BLaER1 treated with 17β-estradiol and CSF1 and Interleukin-3, amounts not matched to agents 10 nM and 100 nM (cell line): ENCODE results near the gene GMDS.
A peak's percentile ranks its signal among the peaks of the same experiment; 100 is the strongest.

ENCODE experiments used
- H3K27ac ChIP-seq, 11 experiments: shearing (Covaris generic); formaldehyde crosslinking; 2 replicates each; pipeline ENCODE4 v1.8.1; 2022
- H3K27me3 ChIP-seq, 11 experiments: shearing (Covaris generic); formaldehyde crosslinking; 2 replicates each; pipeline ENCODE4 v1.8.1; 2022
- H3K36me3 ChIP-seq, 11 experiments: shearing (Covaris generic); formaldehyde crosslinking; 2 replicates each; pipeline ENCODE4 v1.8.1; 2022
- H3K4me1 ChIP-seq, 10 experiments: shearing (Covaris generic); formaldehyde crosslinking; 2 replicates each; pipeline ENCODE4 v1.8.1; 2022
- H3K4me2 ChIP-seq, 11 experiments: shearing (Covaris generic); formaldehyde crosslinking; 2 replicates each; pipeline ENCODE4 v1.8.1; 2022
- H3K4me3 ChIP-seq, 10 experiments: shearing (Covaris generic); formaldehyde crosslinking; 2 replicates each; pipeline ENCODE4 v1.8.1; 2022
- H3K9ac ChIP-seq, 11 experiments: shearing (Covaris generic); formaldehyde crosslinking; 2 replicates each; pipeline ENCODE4 v1.8.1; 2022
- H3K9me3 ChIP-seq, 11 experiments: shearing (Covaris generic); formaldehyde crosslinking; replicated peaks in 1 of 11; 2 replicates each; pipeline ENCODE4 v1.8.1; 2022
- H4K20me1 ChIP-seq, 11 experiments: shearing (Covaris generic); formaldehyde crosslinking; 2 replicates each; pipeline ENCODE4 v1.8.1; 2022
- Cebpa-rat ChIP-seq, 11 experiments: shearing (Covaris generic); IDR thresholded peaks; 2 replicates each; pipeline ENCODE4 v1.8.1; 2022

Gene GMDS

DNA sequence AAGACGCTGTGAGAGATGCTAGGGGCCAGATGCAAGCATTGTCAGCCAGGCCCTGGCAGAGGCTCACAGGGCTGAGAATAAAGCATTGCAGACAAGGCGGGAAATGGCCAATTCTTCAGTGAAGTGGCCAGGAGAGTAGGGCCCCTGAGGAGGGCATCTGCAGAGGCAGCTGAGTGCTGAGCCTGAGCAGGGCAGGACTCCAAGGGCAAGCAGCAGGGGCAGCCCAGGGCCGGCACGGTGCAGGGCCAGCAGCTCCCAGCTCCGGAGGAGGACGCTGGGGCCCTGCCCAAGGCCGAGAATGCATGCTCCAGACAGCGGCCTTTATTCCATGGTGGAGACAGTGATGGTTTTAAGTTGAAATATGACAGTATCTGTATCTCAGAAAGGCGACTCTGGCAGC lies 330.2 kb downstream of the GMDS start:
- Histone ChIP-seq H3K36me3 (peaks cover 0 to 9% (median 0%) of the 10 kb centered on the region in 11 experiments; a peak in 3 of 22 replicates), H3K27ac (no peak overlapping the region), H4K20me1 (no peaks in the 10 kb centered on the region), H3K9ac (no peak overlapping the region), H3K4me2 (no peak overlapping the region), H3K4me1 (peaks cover 7 to 38% (median 26%) of the 10 kb centered on the region in 10 experiments), H3K9me3 (peaks cover 0 to 4% (median 0%) of the 10 kb centered on the region in 11 experiments; a peak in 1 of 22 replicates), H3K4me3 (no peak overlapping the region), H3K27me3 (no peaks in the 10 kb centered on the region)
- TF ChIP-seq Cebpa-rat (IDR thresholded peaks at IDR 0.05): no peak

DNA sequence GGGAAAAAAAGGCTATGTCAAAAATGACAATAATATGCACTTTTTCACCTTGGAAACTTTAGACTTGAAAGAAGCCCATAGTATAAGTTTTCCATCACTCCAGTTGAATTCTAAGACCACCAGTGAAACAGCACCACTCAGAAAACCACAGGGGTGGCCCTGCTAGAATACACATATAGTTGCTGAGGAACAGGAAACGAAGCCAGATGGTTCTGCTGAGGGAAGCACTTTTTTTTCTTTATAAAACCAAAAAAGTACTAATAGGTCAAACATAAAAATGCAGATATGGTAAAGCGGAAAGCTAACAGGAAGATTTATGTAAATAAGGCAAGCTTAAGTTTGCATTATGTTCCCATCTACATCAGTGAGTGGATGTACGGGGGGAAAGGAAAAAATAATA lies 331.8 kb downstream of the GMDS start:
- no peak overlapping the region for H3K9ac ChIP-seq
- no peak for TF ChIP-seq Cebpa-rat (IDR thresholded peaks at IDR 0.05)
- peak overlapping the region; percentile 13 to 80 (median 42); a peak in 19 of 22 replicates for H3K4me2 ChIP-seq

DNA sequence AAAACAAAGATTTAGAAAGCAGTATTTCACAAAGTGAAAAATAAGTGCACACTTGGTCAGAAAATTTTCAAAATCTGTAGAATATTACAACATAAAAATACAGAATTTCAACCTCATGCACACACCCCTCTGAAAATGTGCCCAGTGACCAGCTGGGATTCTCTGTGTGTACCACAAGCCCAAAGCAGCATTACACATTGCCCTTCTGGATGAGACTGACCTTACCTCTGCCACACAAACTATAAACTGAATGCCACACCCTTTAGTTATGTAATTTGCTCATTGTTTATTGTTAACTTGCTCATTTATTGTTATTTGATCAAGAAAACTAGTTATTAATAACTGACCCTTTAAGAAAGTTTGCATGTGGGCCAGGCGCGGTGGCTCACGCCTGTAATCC lies 332.7 kb downstream of the GMDS start:
- Histone ChIP-seq H3K9me3 (peaks cover 0 to 4% (median 0%) of the 10 kb centered on the region in 11 experiments; a peak in 1 of 22 replicates), H3K27ac (no peak overlapping the region)
- no peak for TF ChIP-seq Cebpa-rat (IDR thresholded peaks at IDR 0.05)

More for the DNA sequence above, 331.8 kb downstream of the GMDS start:
- no peaks in the 10 kb centered on the region for H4K20me1 ChIP-seq
- H3K9me3 ChIP-seq: peaks cover 0 to 4% (median 0%) of the 10 kb centered on the region in 11 experiments; a peak in 1 of 22 replicates
- peaks cover 0 to 15% (median 4%) of the 10 kb centered on the region in 11 experiments; a peak in 5 of 22 replicates for H3K36me3 ChIP-seq
- peaks cover 7 to 36% (median 22%) of the 10 kb centered on the region in 10 experiments for H3K4me1 ChIP-seq
- H3K27ac ChIP-seq: no peak overlapping the region
- H3K27me3 ChIP-seq: no peaks in the 10 kb centered on the region
- no peak overlapping the region for H3K4me3 ChIP-seq

DNA sequence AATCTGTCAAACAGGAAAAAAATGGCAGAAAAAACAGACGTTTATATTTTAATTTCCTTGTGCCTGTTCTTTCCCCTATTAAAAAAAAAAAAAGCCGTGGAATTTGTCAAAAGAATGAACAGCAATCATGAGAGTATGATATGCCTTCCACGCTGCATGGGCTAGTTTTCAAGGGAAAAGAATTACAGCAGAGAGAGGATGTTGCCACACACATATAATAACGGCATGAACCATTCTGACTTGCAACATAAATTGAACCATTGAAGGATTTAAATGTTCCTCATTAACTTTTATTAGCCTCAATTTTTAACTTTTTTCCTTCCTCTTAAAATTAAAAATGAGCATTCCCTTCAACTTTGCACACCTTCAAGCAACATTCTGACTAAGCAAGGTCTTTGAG lies 333.9 kb downstream of the GMDS start:
- no peak overlapping the region for H3K27ac ChIP-seq
- H3K4me2 ChIP-seq: no peak overlapping the region

More for the DNA sequence above, 332.7 kb downstream of the GMDS start:
- Histone ChIP-seq H3K9ac (no peak overlapping the region), H4K20me1 (no peaks in the 10 kb centered on the region), H3K27me3 (no peaks in the 10 kb centered on the region), H3K36me3 (peaks cover 0 to 15% (median 4%) of the 10 kb centered on the region in 11 experiments; a peak in 5 of 22 replicates), H3K4me1 (peaks cover 7 to 28% (median 14%) of the 10 kb centered on the region in 10 experiments), H3K4me2 (no peak overlapping the region), H3K4me3 (no peak overlapping the region)

DNA sequence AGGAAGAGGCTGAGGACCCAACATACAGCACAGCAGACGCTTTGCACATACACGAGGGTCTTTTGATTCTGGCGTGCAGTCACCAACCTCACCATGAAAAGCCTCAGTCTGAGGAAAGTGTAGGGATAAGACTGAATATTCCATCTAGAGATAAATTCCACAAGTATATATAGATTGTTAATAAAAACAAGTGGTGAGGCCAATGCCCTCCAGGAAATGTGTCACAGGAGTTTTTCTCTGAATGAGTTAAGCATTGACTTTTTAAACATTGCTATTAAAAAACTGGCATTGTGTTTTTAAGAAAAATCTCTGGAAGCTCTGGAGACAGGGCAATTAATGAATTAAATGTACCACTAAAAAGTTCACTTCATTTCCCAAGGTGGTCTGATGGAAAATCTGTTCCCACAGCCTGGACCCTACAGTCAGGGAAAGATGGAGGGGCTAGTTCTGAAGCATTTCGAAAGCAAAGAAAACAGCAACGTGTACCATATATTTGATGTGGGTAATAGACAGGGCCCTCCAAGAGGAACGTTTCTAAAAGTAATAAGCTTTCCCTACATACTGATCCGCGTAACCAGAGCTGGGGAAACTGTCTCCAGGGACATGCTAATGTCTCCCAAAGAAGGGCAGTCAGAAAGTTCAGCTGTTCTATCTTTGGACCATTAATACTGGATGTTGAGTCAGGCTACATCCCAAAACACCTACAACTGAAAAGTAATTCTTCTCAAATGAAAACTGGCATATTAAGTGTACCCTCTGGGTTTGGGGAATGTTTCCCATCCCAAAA lies 334.6 kb downstream of the GMDS start:
- no peak overlapping the region for H3K27ac ChIP-seq
- peaks cover 0 to 4% (median 0%) of the 10 kb centered on the region in 11 experiments; a peak in 1 of 22 replicates for H3K9me3 ChIP-seq
- H3K27me3 ChIP-seq: no peaks in the 10 kb centered on the region
- H3K4me2 ChIP-seq: no peak overlapping the region
- H3K4me1 ChIP-seq: peaks cover 5 to 18% (median 11%) of the 10 kb centered on the region in 10 experiments
- H3K9ac ChIP-seq: no peak overlapping the region
- no peak overlapping the region for H3K4me3 ChIP-seq
- H3K36me3 ChIP-seq: peaks cover 0 to 15% (median 4%) of the 10 kb centered on the region in 11 experiments; a peak in 5 of 22 replicates
- no peaks in the 10 kb centered on the region for H4K20me1 ChIP-seq
- no peak for TF ChIP-seq Cebpa-rat (IDR thresholded peaks at IDR 0.05)

More for the DNA sequence above, 333.9 kb downstream of the GMDS start:
- H3K9me3 ChIP-seq: peaks cover 0 to 4% (median 0%) of the 10 kb centered on the region in 11 experiments; a peak in 1 of 22 replicates
- peaks cover 5 to 18% (median 11%) of the 10 kb centered on the region in 10 experiments for H3K4me1 ChIP-seq
- H3K4me3 ChIP-seq: no peak overlapping the region
- no peaks in the 10 kb centered on the region for H3K27me3 ChIP-seq
- no peak overlapping the region for H3K9ac ChIP-seq
- no peaks in the 10 kb centered on the region for H4K20me1 ChIP-seq
- H3K36me3 ChIP-seq: peaks cover 0 to 15% (median 4%) of the 10 kb centered on the region in 11 experiments; a peak in 5 of 22 replicates
- TF ChIP-seq Cebpa-rat (IDR thresholded peaks at IDR 0.05): no peak

DNA sequence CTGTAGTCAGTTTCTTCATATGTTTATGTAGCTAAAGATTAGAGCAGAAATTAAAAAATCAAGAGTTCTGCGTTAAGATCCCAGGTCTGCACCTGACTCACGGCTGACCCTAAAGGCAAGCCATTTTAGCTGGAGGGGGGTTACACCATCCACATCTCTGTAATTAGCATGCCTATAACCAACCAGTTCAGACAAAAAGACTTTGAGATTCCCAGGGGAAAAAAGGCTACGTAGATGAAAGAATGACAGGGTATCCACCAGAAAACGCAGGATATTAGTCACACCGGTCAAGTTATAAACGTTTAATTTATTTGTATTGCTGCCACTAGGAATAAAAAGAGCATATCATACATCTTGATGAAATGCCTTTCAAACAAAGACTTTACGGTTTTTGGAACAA lies 336.6 kb downstream of the GMDS start:
- Histone ChIP-seq H4K20me1 (no peaks in the 10 kb centered on the region), H3K4me2 (no peak overlapping the region), H3K36me3 (peaks cover 0 to 7% (median 0%) of the 10 kb centered on the region in 11 experiments; a peak in 3 of 22 replicates), H3K27ac (no peak overlapping the region), H3K9me3 (peaks cover 0 to 4% (median 0%) of the 10 kb centered on the region in 11 experiments; a peak in 1 of 22 replicates), H3K27me3 (no peaks in the 10 kb centered on the region), H3K9ac (no peak overlapping the region), H3K4me1 (peaks cover 4 to 8% (median 6%) of the 10 kb centered on the region in 10 experiments), H3K4me3 (no peak overlapping the region)
- no peak for TF ChIP-seq Cebpa-rat (IDR thresholded peaks at IDR 0.05)

DNA sequence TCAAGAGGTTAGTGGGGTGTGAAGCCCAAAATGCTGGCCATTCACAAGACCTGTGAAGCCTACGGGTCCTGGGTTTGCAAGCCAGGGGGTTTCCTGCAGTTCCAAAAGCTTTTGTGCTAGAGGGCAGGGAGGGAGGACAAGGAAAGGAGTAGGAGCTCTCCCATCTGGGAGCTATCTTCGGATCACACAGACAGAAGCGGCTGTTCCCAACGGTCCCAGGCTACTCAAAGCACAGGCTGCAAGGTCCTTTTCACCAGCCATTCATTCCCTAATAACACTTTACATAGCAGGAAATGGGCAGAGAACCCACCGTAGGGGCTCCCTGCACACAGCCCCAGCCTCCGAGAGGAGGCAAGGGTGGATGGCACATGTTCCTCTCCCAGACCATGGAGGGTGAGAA lies 338.8 kb downstream of the GMDS start:
- TF ChIP-seq Cebpa-rat (IDR thresholded peaks at IDR 0.05): no peak
- Histone ChIP-seq H4K20me1 (no peaks in the 10 kb centered on the region), H3K36me3 (peaks cover 0 to 7% (median 0%) of the 10 kb centered on the region in 11 experiments; a peak in 3 of 22 replicates), H3K9ac (no peak overlapping the region), H3K27ac (no peak overlapping the region), H3K9me3 (no peaks in the 10 kb centered on the region), H3K4me1 (no peaks in the 10 kb centered on the region), H3K27me3 (no peaks in the 10 kb centered on the region), H3K4me3 (no peak overlapping the region), H3K4me2 (no peak overlapping the region)

DNA sequence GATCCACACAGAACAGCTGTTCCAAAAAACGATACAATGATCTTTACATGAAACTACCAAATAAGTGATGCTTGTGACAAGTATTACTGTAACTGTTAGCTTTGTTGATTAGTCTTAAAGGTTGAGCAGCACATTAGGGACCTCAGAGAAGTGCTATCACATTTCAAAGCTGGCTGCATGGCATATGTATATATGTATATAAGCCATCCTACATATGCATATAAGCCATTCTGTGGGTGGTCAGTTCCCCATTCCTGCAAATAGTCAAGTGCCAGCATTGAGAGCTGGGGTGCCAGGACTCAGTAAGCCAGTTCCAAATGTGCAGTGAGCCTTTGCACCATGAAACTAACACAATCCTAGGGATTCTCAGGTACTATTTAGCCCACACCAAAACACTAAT lies 339.4 kb downstream of the GMDS start:
- no peak for TF ChIP-seq Cebpa-rat (IDR thresholded peaks at IDR 0.05)

DNA sequence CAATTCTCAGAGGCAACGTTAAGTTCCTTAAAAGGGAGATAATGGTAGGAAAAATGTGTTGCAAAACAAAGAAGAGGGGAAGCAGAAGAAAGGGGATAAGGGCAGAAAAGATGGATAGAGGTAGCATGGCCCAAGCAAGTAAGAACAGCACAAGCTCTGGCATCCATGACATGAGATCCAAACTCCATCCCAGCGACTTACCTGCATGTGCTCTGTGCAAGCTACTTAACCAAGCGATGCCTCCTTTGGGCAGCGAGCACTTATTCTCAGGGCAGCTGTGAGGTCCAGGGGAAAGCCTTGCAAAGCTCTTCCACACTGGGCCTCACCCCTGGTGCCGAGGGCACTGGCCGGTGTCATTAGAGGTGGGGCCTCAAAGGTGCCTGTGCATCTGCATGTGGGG lies 340.5 kb downstream of the GMDS start:
- no peak for TF ChIP-seq Cebpa-rat (IDR thresholded peaks at IDR 0.05)
- H3K9ac ChIP-seq: no peak overlapping the region
- H3K4me1 ChIP-seq: no peaks in the 10 kb centered on the region
- H3K4me2 ChIP-seq: no peak overlapping the region
- H4K20me1 ChIP-seq: no peaks in the 10 kb centered on the region
- peaks cover 0 to 7% (median 0%) of the 10 kb centered on the region in 11 experiments; a peak in 3 of 22 replicates for H3K36me3 ChIP-seq
- no peaks in the 10 kb centered on the region for H3K27me3 ChIP-seq
- H3K4me3 ChIP-seq: no peak overlapping the region
- H3K9me3 ChIP-seq: no peaks in the 10 kb centered on the region
- H3K27ac ChIP-seq: no peak overlapping the region

More for the DNA sequence above, 339.4 kb downstream of the GMDS start:
- Histone ChIP-seq H3K4me3 (no peak overlapping the region), H4K20me1 (no peaks in the 10 kb centered on the region), H3K9me3 (no peaks in the 10 kb centered on the region), H3K27ac (no peak overlapping the region), H3K36me3 (peaks cover 0 to 7% (median 0%) of the 10 kb centered on the region in 11 experiments; a peak in 3 of 22 replicates), H3K4me1 (no peaks in the 10 kb centered on the region), H3K4me2 (no peak overlapping the region), H3K27me3 (no peaks in the 10 kb centered on the region), H3K9ac (no peak overlapping the region)
